ENCODE results near the gene TARBP2.
"Not testable (repeated sequence)": the region's sequence is repeated elsewhere in the genome, so short reads cannot be mapped to it uniquely, and the experiment has no call there.

The TARBP2 gene

DNA sequence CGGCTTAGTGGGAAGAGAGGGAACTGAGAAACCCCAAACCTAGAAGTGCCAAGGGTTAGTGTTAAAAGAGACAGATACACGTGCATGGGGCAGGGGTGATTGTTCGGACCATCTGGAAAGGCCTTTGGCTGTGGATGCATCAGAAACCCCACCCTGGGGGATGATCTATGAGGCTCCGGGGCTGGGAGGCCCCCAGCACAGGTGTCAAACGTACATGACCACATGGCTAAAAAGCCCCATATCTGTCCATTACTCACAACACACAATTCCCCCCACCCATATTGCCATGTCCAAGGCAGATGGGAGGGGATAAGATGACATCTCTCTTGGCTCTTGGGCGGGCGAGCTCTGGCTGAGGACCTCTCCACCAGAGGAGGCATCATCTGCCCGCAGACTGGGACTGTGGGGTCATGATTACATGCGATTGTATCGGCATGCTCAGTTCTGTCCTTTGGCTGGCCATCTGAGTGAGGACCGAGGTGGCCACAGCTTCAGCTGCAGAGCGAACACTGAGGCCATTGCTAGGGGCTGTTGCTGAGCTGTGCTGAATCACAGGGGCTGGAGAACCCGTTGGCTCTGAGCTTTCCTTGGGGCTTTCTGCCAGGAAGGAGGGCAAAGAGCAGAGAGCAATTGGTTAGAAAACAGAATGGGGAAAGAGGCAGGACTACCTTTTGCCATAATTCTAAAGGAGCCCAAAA lies 15.8 kb downstream of the TARBP2 start:
- no peak for DNase-seq

DNA sequence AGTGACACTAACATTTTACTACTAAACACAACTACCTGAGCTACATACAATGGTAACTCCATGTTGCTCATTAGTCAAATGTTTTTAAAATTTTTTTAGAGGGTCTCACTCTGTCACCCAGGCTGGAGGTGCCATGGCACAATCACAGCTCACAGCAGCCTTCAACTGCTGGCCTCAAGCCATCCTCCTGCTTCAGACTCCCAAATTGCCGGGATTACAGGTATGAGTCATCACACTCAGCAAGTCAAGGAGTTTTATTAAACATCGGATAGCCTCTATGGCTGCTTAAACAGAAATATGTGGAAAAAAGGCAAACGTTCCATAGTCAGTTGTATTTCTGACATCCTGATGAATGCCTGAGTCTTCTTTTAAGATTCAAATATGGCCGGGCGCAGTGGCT lies 17.3 kb downstream of the TARBP2 start:
- no peak for DNase-seq

DNA sequence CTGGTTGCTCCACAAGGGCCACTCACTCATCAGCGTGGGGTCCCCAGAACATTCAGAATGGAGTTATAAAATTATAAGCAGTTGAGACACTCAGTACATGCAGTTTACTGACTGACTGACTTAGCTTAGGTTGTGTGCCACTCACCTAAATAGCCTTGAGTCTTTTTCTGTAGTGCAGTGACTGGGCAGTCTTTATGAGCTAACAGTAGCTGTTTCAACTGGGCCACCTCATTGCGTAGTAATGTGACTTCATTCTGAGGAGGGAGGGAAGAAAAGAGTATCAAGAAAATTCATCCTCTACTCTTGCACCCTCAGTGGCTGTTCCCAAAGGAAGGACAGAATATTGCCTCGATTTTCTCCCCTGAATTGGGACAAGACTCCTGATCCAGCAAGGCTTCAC lies 22.0 kb downstream of the TARBP2 start:
- no peak for DNase-seq

DNA sequence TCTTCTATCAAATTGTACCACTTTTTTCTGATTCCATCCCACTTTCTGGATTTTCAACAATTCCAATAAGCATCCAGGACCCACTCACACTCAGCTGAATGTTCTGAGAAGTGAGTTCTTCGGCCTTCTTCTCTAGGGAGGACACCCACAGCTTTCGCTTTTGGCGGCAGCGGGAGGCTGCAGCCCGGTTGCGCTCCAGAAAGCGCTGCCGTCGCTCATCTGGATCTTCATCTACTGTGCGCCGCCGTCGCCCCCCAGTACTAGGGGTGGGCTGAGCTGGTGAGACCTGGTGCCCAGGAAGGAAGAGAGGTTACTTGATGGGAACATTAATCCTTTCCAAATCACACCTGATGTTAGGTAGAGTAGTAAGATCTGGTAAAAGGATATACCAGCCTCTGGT lies 23.4 kb downstream of the TARBP2 start:
- DNase-seq, result no peak

DNA sequence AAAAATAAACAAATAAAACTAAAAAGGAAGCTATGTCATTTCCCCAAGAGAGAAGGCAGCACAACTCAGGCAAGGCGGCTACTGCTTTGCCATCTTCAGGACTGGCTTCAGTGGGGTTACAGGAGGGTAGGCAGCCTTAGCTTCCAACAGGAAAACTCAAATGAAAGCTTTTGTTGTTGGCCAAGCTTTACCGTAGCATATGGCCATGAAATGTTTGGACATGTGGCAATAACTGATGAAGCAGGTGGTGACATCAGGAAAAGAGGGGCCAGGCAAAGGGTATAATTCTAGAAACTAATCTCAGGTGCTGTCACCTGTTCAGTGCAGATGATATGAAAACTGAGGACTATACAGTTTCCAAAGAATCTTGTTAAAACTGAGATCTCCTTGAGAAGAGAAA lies 29.0 kb downstream of the TARBP2 start:
- DNase-seq, result no peak

DNA sequence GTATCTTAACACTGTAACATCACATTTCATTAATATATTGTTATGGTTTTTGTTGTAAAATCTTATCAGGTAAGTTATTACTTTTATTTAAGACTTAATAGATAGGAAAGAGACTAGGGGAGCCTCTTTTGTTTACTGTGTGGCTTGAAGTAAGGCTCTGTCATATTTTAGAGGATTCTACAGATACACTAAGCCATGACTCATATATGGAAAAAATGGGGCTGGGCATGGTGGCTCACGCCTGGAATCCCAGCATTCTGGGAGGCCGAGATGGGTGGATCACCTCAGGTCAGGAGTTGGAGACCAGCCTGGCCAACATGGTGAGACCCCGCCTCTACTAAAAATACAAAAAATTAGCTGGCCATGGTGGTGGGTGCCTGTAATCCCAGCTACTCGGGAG lies 29.8 kb downstream of the TARBP2 start:
- DNase-seq, result no peak

DNA sequence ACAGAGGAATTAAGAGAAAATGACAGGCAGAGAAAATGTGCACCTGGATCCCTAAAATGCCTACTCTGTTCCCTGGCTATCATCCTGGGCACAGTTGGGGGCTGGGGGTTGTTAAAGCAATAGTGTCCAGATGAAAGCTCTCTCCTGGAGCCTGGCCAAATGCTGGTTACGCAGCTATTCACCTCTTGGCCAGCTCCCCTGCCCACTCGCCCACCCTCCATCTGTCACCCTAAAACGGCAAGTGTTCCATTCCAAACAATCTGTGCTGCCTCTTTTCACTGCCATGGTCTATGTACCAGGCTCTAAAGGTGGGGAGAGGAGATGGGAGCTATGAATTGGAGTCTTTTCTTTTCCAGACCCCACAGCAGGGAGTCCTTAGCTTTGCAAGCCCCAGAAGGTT lies 30.9 kb downstream of the TARBP2 start:
- DNase-seq, result no peak

DNA sequence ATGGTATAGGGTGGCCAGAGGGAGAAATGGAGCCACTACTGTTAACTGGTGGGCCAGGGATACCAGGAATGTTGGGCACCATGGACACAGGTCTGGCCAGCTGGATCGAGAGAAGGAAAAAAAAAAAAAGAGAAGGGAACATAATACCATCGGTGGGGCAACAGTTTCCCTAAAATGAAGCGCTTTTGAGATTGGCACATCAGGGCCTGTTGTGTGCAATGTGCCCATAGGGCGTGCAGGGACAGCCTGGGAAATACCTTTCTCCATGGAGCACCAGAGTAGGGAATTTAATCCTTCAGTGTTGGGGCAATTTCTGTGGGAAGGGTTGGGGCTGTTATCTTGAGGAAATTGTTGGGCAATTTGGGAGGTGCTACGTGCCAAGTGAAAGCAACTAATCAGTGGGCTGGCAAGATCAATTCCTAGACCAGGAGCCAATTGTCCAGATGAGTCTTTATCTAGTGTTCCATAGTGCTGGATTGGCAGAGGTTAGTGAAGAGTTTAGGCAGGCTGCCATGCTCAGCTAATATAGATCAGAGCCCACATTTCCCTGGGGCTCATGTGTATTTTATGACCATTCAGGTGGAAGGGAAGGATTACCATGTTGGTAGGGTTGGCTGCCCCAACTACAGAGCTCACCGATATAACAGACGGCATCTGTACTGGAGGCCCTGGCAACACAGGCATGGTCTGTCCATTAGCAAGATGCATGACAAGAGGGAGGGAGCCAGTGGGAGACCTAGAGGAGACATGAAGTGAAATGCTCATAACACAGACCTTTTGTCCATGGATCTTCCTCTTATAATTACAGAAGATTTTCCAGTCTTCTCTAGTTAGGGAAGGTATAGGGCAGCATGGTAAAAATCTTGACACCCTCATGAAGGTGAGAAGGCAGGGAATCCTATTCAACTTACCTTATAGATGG lies 31.7 kb downstream of the TARBP2 start:
- no peak for DNase-seq

DNA sequence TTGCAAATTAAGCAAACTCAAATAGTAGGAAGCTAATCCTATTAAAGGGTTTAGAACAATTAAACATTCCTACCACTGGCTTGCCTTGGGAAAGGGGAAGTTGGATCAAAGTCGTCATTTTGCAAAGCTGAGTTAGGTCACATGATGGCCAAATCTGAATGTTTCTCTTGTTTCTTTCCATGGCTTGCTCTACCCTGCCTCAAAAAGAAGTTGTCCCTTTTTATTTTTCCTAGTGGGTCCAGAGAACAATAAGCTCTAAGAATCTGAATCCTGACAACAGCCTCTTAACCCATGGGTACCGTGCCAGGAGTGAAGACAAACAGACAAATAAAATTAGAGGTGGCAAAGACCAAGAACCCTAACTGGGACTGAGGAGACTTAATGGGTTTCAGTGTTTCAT lies 32.4 kb downstream of the TARBP2 start:
- DNase-seq, result no peak

DNA sequence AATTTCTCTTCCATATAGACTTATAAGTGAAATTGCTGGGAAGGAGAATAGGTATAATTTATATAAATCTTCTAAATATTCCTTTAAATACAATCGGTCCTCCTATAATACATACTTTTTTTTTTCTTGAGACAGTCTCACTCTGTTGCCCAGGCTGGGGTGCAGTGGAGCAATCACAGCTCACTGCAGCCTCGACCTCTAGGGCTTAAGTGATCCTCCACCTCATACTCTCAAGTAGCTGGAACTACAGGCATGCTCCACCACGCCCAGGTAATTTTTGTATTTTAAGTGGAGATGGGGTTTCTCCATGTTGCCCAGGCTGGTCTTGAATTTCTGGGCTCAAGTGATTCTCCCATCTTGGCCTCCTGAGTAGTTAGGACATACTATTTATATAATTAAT lies 35.9 kb downstream of the TARBP2 start:
- no peak for DNase-seq

DNA sequence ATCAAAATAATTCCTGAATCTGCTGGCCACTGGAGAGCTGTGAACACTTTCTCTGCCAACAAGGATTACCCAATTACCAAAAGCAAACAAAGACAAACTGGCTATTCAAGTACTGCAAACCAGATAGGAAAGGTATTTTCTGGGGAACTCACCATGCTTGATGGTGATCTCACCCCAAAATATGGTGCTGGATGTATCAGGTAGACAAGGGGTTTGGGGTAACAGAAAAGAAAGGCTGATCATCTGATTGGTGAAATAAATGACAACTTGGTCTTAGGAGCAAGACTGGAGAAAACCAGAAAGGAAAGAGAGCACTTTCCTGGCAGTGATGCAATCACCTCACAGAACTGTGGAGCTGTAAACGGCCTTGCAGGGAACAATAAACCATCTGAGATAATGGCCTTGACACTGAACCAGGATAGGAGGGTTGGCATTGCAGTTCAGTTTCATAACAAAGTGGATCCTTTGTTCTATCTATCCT lies 37.2 kb downstream of the TARBP2 start:
- no peak for DNase-seq

DNA sequence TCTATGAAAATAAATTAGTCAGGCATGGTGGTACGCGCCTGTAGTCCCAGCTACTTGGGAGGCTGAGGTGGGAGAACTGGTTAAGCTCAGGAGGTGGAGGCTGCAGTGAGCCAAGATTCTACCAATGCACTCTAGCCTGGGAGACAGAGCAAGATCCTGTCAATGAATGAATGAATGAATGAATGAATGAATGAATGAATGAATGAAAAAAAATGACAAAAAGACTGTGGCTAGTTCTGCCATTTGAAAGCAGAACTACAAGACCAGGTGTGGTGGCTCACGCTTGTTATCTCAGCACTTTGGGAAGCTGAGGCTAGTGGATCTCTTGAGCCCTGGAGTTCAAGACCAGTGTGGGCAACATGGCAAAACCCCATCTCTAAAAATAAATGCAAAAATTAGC lies 38.4 kb downstream of the TARBP2 start:
- DNase-seq, result no peak

DNA sequence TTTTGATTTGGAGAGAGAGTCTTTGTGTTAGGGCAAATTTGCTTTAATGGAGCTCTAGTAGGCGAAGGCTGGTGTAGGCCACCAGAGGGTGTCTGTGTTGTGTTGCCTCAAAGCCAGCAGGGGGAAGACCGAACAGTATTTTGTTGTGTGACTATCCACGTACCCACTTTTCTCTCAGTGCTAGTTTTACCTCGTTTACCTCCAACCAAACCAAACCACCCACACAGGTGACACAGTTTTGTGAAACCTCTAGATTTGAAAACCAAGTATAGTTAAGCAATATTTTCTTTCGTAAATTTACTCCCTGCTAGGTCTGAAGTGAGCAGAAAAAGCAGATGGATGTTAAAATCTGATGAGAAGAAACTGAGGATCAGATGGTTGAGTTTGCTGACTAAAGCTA lies 42.5 kb downstream of the TARBP2 start:
- peak; percentile 32 for DNase-seq

DNA sequence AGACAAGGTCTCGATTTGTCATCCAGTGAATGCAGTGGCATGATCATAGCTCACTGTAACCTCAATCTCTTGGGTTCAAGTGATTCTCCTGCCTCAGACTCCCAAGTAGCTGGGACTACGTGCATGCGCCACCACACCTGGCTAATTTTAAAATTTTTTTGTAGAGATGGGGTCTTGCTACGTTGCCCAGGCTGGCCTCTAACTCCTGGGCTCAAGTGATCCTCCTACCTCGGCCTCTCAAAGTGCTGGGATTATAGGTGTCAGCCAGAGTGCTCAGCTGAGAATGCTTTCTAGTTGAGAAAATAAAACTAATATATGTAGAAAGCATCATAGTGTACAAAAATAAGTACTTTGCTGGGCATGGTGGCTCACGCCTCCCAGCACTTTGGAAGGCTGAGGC lies 47.3 kb downstream of the TARBP2 start:
- DNase-seq, result not testable (repeated sequence)

DNA sequence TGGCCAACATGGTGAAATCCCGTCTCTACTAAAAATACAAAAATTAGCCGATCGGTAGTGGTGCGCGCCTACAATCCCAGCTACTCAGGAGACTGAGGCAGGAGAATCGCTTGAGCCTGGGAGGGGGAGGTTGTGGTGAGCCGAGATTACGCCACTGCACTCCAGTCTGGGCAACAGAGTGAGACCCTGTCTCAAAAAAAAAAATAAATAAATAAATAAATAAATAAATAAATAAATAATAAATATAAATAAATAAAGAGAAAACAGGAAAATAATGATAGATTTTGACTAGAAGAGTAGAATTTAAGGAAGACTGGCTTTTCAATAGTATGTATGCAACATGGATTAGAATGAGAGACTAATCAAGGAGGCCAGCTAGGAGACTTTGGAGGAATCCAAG lies 49.0 kb downstream of the TARBP2 start:
- not testable (repeated sequence) for DNase-seq

DNA sequence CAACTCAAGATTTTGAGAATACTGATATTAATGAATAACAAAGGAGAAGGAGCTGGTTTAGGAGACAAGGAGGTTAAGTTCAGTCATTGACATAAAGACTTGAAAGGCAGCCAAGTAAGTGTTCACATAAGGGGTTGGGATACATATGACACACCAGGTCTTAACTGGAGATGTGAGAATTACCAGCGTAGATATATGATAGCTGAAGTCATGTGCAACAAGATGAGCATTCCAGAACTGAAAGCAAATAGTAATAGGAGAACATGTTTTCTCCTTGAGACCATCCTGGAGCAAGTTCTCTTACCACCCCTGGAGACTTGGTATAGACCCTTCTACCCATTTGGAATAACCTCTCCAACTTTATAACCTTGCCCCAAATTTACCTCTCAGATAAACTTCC lies 49.5 kb downstream of the TARBP2 start:
- no peak for DNase-seq

DNA sequence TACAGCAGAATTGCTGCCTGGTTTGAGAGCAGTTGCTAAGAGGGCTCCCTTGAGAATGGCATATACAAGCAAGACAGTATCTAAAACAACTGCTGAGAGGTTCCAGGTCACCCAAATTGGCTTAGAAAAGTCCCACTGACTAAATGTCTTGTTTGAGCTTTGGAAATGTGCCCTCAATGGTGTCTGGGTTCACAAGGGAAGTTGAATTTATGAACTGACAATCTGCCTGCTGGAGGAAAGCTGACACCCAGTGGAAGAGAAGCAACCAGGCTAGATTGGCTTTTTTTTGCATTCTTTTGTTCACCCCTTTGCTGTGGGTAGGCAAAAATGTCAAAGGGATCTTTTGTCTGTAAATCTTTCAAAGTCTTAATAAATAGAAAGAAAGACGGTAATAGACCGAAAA lies 50.8 kb downstream of the TARBP2 start:
- DNase-seq, result no peak

DNA sequence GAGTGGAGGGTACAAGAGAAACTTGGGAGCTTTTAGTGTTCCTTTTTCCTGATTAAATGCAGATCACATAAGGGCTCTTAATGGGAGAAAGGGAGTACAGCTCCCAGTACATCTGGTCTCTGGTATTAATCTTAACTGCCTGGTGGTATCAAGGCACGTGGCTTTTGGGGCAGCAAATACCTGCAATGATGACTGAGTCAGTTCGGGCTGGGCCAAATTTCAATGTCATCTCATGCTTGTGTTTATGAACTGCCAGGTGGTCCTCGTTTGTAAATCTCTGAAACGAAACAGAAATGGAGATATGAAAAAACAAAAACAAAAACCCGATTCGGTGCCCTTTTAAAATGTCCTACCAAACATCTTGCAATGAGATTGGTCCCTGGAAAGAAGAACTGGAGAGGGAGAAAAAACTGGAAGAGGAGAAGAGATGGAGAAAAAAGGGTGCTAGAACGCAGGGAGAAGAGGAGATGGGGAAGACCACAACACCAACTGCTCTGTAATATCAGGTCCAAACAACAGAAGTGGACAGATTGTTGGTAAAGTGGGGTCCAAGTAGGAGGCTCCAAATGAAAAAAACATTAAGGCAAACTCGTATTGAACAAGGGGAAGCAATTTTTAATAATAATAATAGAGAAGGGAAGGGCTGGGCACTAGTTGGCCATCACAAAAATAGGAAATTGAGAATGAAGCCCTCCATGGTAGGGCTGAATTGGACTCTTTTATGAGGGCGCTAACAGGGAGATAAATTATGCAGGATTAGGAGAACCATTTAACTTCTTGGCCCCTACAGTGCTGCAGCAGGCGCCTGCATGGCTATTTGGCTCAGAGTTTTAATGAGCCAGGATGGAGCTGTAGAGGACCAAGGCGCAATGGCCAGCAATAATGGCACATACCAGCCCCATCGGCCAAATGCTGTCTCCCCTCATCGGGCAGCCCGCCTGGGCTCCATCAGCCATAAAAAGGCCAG lies 51.6 kb downstream of the TARBP2 start:
- no peak for DNase-seq
